Activated CD4-positive, alpha-beta T cell treated with anti-CD3 and anti-CD28 coated beads for 48 hours (primary cell): ENCODE data around the gene KCNG4.

Source experiments
- DNase-seq: peaks from one replicate; pipeline ENCODE4 v3.0.0-alpha.2; 2020

The KCNG4 gene

GRCh38 chr16:84262031-84262430, 22.2 kb upstream of the KCNG4 start:
- DNase-seq = no peak

DNA sequence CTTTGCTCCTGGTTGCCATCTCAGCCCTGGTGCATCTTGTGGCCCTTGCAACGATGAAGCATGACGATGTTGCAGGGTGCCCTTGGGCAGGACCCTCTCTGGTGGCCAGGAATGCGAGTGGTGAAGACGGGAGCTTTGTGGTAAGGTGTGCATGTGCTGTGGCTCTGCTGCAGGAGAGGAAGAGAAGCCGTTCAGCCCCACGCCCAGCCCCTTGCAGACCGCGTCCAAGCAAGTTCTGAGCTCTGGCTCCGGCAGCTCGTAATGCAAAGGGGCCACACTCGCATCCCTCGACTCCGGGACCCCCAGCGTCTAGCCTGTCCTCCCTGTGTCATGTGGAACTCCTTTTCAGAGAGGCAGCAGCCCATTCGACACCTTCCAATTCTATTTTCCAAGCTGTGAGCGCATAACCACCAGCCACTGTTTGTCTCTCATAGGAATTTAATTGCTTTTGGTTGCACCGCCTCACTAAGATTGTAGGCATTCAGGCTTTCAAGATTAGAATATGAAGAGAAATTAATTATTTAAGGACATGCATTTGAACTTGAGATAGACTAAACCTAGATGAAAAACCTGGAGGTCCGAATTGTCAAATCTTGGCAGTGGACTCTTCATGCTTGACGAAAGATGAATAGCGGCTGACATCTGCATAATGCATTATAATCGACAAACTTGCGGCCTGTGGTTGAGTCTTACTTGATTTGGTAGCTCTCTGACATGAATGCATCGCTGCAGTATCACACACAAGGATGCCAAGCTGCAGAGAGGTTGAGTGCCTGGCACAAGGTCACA, 21.1 kb upstream of the KCNG4 start:
- no peak for DNase-seq

DNA sequence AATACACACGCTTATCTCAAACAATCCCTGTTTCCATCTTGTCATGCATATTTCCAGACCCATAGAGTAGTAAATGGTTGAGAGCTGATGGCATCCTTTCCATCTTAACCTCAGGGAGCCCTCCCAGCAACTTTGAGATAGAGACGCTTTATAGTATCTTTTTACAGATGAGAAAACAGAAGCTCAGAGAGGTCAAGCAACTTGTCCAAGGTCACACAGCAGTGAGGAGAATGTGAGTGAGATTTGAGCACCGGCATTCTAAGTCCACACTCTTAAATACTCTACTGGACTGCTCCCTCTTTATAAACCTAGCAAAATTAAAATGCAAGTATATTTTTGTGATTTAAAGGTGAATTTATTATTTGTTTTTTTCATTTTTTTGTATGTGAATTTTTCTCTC, 19.9 kb upstream of the KCNG4 start:
- no peak for DNase-seq

GRCh38 chr16:84258266-84258665, 18.5 kb upstream of the KCNG4 start:
- DNase-seq = no peak

GRCh38 chr16:84255050-84255810, 15.4 kb upstream of the KCNG4 start:
- DNase-seq = no peak

GRCh38 chr16:84254062-84254461, 14.2 kb upstream of the KCNG4 start:
- no peak for DNase-seq

DNA sequence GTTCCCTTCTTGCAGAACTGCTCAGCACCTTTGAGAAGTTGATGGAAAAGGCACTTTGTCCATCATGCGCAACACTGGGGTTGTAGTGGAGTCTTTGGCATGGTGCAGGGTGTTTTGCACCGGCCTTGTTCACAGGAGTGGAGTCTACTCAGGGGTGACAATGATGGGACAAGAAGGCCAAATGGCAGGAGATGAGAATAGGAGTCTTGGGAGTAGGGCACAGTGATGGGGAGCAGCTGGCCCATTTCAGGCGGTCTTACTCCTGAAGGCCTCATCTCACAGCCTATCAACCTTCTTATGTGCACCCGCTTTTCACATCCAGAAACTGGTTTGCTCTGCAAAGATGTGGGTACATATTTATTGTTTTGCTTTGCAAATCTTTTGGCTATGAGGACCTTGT, 13.4 kb upstream of the KCNG4 start:
- DNase-seq = no peak

DNA sequence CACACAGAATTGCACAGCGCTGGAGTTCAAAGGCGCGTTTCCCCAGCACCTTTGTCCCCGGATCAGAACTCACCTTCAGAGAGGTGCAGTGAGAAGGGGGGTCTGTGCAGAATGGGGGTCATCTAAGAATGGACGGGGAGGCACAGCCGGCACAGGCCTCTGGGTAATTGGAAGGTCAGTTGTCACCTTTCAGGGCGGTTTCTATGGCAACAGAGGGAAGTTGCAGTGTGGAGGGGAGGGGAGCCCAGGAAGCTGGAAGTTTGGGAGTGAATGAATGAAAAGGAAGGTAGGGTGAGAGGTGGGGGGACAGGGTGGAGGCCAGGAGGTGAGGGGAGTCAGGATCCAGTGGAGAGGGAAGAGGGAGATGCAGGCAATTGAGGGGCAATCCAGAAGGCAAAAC, 12.4 kb upstream of the KCNG4 start:
- no peak for DNase-seq

DNA sequence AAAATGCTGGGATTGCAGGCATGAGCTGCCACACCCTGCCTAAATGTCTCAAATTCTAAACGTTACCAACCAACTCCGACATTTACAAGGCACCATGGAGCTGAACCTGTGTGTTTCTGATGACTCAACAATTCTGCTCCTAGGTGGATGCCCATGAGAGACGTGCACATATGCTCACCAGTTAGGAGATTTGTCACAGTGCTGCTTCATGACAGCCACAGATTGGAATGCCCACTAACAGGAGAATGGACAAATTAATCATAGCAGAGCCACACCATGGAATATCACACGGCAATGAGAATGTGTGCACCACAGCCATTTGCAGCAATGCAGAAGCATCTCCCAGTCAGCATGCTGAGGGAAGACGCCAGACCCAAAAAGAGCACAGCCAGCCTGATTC, 8.0 kb upstream of the KCNG4 start:
- no peak for DNase-seq

- no peak for DNase-seq
Observed at GRCh38 chr16:84247331-84247730, 7.5 kb upstream of the KCNG4 start.

DNA sequence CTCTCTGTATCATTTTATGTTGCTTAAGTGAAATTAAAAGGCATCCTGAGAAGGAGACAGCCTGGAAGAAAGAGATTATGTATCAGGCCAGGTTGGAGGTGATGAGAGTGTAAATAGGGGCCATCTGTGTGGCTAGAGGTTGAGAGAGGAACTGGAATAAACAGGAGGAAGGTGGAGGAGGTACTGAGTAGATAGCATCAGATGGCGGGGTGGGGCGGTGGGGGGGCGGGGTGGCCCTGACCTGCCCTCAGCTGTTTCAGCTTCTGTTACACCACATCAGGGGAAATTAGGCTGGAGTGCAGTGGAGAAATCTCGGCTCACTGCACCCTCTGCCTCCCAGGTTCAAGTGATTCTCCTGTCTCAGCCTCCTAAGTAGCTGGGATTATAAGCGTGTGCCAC, 6.9 kb upstream of the KCNG4 start:
- no peak for DNase-seq

- DNase-seq = no peak
Observed at GRCh38 chr16:84245956-84246678, 6.3 kb upstream of the KCNG4 start.

DNA sequence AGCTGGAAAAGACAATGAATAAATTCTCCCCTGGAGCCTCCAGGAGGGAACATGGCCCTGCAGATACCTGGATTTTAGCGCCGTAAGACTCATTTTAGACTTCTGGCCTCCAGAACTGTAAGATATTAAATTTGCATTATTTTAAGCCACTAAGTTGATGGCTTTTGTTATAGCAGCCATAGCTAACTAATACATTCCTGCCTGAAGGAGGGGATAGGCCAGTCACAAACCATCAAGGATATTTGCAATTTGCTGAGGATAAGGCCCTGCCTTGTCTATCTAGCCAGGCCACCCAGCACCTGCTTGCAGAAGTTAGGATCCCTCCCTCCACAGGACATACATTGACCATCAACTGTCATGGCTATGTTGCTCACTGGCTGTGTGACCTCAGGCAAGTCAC, 4.9 kb upstream of the KCNG4 start:
- DNase-seq = no peak

DNA sequence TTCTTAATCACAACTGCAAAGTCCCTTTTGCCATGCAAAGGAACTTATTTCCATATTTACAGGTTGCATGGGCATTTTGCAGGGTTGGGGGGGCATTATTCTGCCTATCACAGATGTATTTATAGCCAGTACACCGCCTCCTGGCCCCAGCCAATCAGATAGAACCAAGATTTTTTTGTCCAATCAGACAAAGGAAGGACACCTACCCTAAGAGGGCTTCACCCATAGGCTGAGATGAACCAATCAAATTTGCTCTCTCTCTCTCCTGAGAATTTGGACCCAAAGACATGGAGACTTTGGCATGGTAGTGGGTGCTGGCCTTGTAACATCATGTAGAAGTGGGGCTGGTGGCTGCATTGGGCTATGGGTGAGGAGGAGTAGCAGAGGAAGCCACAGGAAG, 3.9 kb upstream of the KCNG4 start:
- DNase-seq = no peak

GRCh38 chr16:84242839-84243238, 3.0 kb upstream of the KCNG4 start:
- no peak for DNase-seq

GRCh38 chr16:84241778-84242177, 2.0 kb upstream of the KCNG4 start:
- no peak for DNase-seq

- no peak for DNase-seq
Observed at GRCh38 chr16:84240455-84240854, 643 bp upstream of the KCNG4 start.

GRCh38 chr16:84239141-84239769, 557 bp downstream of the KCNG4 start:
- DNase-seq = no peak

GRCh38 chr16:84237994-84238750, 1.6 kb downstream of the KCNG4 start:
- DNase-seq = no peak

- no peak for DNase-seq
Observed at GRCh38 chr16:84236671-84237070, 3.1 kb downstream of the KCNG4 start.

DNA sequence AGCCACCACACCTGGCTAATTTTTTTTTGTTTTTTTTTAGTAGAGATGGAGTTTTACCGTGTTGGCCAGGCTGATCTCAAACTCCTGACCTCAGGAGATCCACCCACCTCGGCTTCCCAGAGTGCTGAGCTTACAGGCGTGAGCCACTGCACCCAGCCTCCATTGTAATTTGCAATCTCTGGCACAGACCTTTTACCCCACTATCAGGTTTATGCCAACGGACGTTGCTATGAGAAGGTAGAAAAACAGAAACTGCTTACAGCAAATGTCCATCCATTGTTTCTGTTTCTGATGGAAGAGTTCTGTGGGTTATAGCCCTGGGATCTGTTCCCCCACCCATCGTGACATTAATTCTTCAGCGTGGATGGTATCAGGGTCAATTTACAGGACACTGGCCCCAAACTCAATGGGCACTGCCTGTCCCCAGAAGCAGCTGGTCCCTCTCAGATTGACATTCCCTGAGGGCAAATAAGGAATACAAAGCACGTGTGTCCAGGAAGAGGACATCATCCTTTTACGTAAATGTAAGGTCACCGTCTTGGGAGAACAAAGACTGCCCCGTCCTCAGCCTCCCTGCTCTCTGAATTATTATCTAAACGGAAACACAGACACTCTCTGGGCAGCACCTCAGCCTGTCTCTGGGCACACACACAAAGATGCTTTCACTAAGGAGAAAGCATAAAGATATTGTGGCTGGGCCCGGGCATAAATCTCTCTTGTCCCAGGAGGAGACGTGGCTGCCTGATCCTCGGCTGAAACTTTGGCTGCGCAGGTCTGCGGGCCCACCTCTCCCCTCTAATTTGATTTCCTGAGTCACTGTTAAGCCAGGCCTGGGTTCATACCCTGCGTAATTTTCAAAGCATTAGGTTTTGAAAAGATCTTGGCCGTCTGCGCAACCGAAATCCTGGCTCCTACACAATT, 5.2 kb downstream of the KCNG4 start:
- no peak for DNase-seq
